HEK293 (cell line): ENCODE data around the gene RASAL2.

Experiments used
- CTCF ChIA-PET: fragments of 350-600 bp; formaldehyde crosslinking; extraction: SDS; loops from one replicate; lab custom pipeline; 2021; ENCODE audit warnings: antibody characterized with exemption; lab: Yijun Ruan, JAX
- POLR2A ChIA-PET: fragments of 300-600 bp; formaldehyde crosslinking; extraction: SDS; loops from one replicate; lab custom pipeline; 2020; ENCODE audit warnings: antibody characterized with exemption, inconsistent platforms; lab: Yijun Ruan, JAX
- H3K27ac ChIP-seq: fragments of 200-500 bp; sonication (Bioruptor generic); 2 replicates; pipeline ENCODE4 v1.5.1; 2014; ENCODE audit warnings: low read depth, low read length, control low read depth, inconsistent platforms; ENCODE audit errors: extremely low read depth
- H3K36me3 ChIP-seq, 2 experiments: fragments of 200-500 bp in 1 of 2; sonication (Bioruptor generic) in 1 of 2; 1 replicate in 1 of 2; 2 replicates in 1 of 2; pipeline ENCODE4 v1.5.1; 2014 to 2017; ENCODE audit warnings: inconsistent platforms in 2 of 2, low read length in 2 of 2; ENCODE audit not compliant: control insufficient read depth in 2 of 2, insufficient read depth in 1 of 2
- H3K4me1 ChIP-seq: fragments of 200-500 bp; sonication (Bioruptor generic); 2 replicates; pipeline ENCODE4 v1.5.1; 2014; ENCODE audit warnings: mild to moderate bottlenecking, low read length, inconsistent platforms; ENCODE audit not compliant: control insufficient read depth, insufficient read depth
- H3K4me3 ChIP-seq: 2 replicates; pipeline ENCODE4 v1.5.1; 2011; ENCODE audit warnings: low read depth, mild to moderate bottlenecking, control low read depth, low read length, moderate library complexity
- H3K9me3 ChIP-seq: fragments of 200-500 bp; sonication (Bioruptor generic); 2 replicates; pipeline ENCODE4 v1.5.1; 2014; ENCODE audit warnings: low read depth, low read length, inconsistent platforms; ENCODE audit not compliant: control insufficient read depth, insufficient read depth
- CTCF ChIP-seq: fragments of 450-650 bp; formaldehyde crosslinking; IDR thresholded peaks from 2 replicates; pipeline ENCODE4 v1.5.1; 2016; ENCODE audit warnings: missing biosample characterization, missing genetic modification characterization
- HOXA7 ChIP-seq: sonication (generic); formaldehyde crosslinking; IDR thresholded peaks from 2 replicates; pipeline ENCODE4 v1.8.1; 2022; ENCODE audit warnings: missing genetic modification reagents, borderline replicate concordance
- PBX3 ChIP-seq: sonication (generic); formaldehyde crosslinking; IDR thresholded peaks from 2 replicates; pipeline ENCODE4 v1.8.1; 2022; ENCODE audit warnings: mild to moderate bottlenecking, moderate library complexity, missing genetic modification reagents
- TRIM28 ChIP-seq: IDR thresholded peaks from 2 replicates; pipeline ENCODE4 v1.6.1; 2011; ENCODE audit warnings: low read length, control low read depth, borderline replicate concordance
- TSHZ1 ChIP-seq: fragments of 450-650 bp; formaldehyde crosslinking; IDR thresholded peaks from 2 replicates; pipeline ENCODE4 v1.5.1; 2016; ENCODE audit warnings: missing biosample characterization, missing genetic modification characterization, borderline replicate concordance
- ZNF10 ChIP-seq: fragments of 450-650 bp; formaldehyde crosslinking; IDR thresholded peaks from 2 replicates; pipeline ENCODE4 v1.5.1; 2017; ENCODE audit warnings: missing biosample characterization, missing genetic modification characterization
- ZNF157 ChIP-seq: fragments of 450-650 bp; formaldehyde crosslinking; IDR thresholded peaks from 2 replicates; pipeline ENCODE4 v1.5.1; 2016; ENCODE audit warnings: missing biosample characterization, missing genetic modification characterization
- ZNF175 ChIP-seq: fragments of 450-650 bp; formaldehyde crosslinking; IDR thresholded peaks from 2 replicates; pipeline ENCODE4 v1.5.1; 2016; ENCODE audit warnings: missing biosample characterization, missing genetic modification characterization
- ZNF184 ChIP-seq: fragments of 450-650 bp; IDR thresholded peaks from 2 replicates; pipeline ENCODE4 v1.5.1; 2018; ENCODE audit warnings: missing biosample characterization, mild to moderate bottlenecking, missing genetic modification characterization
- ZNF239 ChIP-seq: fragments of 450-650 bp; formaldehyde crosslinking; IDR thresholded peaks from 2 replicates; pipeline ENCODE4 v1.5.1; 2016; ENCODE audit warnings: missing biosample characterization, missing genetic modification characterization
- ZNF423 ChIP-seq: fragments of 450-650 bp; formaldehyde crosslinking; IDR thresholded peaks from 2 replicates; pipeline ENCODE4 v1.5.1; 2016; ENCODE audit warnings: missing biosample characterization, missing genetic modification characterization
- ZNF510 ChIP-seq: fragments of 450-650 bp; formaldehyde crosslinking; IDR thresholded peaks from 2 replicates; pipeline ENCODE4 v1.5.1; 2018; ENCODE audit warnings: mild to moderate bottlenecking, missing genetic modification characterization, missing biosample characterization; ENCODE audit not compliant: insufficient replicate concordance
- ZNF571 ChIP-seq: fragments of 450-650 bp; formaldehyde crosslinking; IDR thresholded peaks from 2 replicates; pipeline ENCODE4 v1.5.0; 2017; ENCODE audit warnings: missing biosample characterization, missing genetic modification characterization
- ZNF830 ChIP-seq: fragments of 450-650 bp; IDR thresholded peaks from 2 replicates; pipeline ENCODE4 v1.5.0; 2018; ENCODE audit warnings: missing biosample characterization, missing genetic modification characterization, low read depth, mild to moderate bottlenecking, moderate library complexity
- ZNF843 ChIP-seq: fragments of 450-650 bp; formaldehyde crosslinking; IDR thresholded peaks from 2 replicates; pipeline ENCODE4 v1.5.1; 2016; ENCODE audit warnings: missing biosample characterization, missing genetic modification characterization
- TF ChIP-seq, protein P1 (sequence below): fragments of 450-650 bp; formaldehyde crosslinking; IDR thresholded peaks from 2 replicates; pipeline ENCODE4 v1.5.1; 2016; ENCODE audit warnings: missing biosample characterization, missing genetic modification characterization

Gene RASAL2

GRCh38 chr1:178335426-178335825 lies 241.5 kb downstream of the RASAL2 start:
- no peaks in the 10 kb centered on the region for H3K36me3 ChIP-seq
- no peak overlapping the region for H3K4me3 ChIP-seq
- ChIA-PET CTCF (no interaction called here), POLR2A (no interaction called here)
- H3K27ac ChIP-seq: no peak overlapping the region
- TF ChIP-seq ZNF175 (tag by site-specific recombination): no peak
- no peak for TF ChIP-seq HOXA7 (CRISPR knock-in tag)
- no peak for TF ChIP-seq ZNF510
- TF ChIP-seq ZNF184 (tag by site-specific recombination): no peak
- no peak for TF ChIP-seq ZNF571 (tag by site-specific recombination)
- TF ChIP-seq TRIM28: no peak
- TF ChIP-seq PBX3: no peak
- TF ChIP-seq, protein P1, sequence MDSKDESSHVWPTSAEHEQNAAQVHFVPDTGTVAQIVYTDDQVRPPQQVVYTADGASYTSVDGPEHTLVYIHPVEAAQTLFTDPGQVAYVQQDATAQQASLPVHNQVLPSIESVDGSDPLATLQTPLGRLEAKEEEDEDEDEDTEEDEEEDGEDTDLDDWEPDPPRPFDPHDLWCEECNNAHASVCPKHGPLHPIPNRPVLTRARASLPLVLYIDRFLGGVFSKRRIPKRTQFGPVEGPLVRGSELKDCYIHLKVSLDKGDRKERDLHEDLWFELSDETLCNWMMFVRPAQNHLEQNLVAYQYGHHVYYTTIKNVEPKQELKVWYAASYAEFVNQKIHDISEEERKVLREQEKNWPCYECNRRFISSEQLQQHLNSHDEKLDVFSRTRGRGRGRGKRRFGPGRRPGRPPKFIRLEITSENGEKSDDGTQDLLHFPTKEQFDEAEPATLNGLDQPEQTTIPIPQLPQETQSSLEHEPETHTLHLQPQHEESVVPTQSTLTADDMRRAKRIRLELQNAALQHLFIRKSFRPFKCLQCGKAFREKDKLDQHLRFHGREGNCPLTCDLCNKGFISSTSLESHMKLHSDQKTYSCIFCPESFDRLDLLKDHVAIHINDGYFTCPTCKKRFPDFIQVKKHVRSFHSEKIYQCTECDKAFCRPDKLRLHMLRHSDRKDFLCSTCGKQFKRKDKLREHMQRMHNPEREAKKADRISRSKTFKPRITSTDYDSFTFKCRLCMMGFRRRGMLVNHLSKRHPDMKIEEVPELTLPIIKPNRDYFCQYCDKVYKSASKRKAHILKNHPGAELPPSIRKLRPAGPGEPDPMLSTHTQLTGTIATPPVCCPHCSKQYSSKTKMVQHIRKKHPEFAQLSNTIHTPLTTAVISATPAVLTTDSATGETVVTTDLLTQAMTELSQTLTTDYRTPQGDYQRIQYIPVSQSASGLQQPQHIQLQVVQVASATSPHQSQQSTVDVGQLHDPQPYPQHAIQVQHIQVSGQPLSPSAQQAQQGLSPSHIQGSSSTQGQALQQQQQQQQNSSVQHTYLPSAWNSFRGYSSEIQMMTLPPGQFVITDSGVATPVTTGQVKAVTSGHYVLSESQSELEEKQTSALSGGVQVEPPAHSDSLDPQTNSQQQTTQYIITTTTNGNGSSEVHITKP (tag by site-specific recombination): no peak
- TF ChIP-seq ZNF157 (tag by site-specific recombination): no peak
- TF ChIP-seq CTCF (tag by site-specific recombination): no peak
- no peak for TF ChIP-seq ZNF239 (tag by site-specific recombination)
- TF ChIP-seq ZNF423 (tag by site-specific recombination): no peak
- TF ChIP-seq ZNF10 (tag by site-specific recombination): no peak
- no peak for TF ChIP-seq ZNF843 (tag by site-specific recombination)
- no peak for TF ChIP-seq TSHZ1 (tag by site-specific recombination)
- no peak for TF ChIP-seq ZNF830
- H3K4me1 ChIP-seq: peaks cover 7% of the 10 kb centered on the region
- H3K9me3 ChIP-seq: no peaks in the 10 kb centered on the region
